ENCODE results near the gene MATN3.
"Not testable (repeated sequence)": the region's sequence is repeated elsewhere in the genome, so short reads cannot be mapped to it uniquely, and the experiment has no call there.

MATN3 gene, protein sequence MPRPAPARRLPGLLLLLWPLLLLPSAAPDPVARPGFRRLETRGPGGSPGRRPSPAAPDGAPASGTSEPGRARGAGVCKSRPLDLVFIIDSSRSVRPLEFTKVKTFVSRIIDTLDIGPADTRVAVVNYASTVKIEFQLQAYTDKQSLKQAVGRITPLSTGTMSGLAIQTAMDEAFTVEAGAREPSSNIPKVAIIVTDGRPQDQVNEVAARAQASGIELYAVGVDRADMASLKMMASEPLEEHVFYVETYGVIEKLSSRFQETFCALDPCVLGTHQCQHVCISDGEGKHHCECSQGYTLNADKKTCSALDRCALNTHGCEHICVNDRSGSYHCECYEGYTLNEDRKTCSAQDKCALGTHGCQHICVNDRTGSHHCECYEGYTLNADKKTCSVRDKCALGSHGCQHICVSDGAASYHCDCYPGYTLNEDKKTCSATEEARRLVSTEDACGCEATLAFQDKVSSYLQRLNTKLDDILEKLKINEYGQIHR

GRCh38 chr2:20012282-20013125 is at the start of gene MATN3:
TSS of gene MATN3 (minus strand) at chr2:20012668. CDS start at chr2:20012631, 37 bp downstream.
- DNase-seq = peak; percentile 17

DNA sequence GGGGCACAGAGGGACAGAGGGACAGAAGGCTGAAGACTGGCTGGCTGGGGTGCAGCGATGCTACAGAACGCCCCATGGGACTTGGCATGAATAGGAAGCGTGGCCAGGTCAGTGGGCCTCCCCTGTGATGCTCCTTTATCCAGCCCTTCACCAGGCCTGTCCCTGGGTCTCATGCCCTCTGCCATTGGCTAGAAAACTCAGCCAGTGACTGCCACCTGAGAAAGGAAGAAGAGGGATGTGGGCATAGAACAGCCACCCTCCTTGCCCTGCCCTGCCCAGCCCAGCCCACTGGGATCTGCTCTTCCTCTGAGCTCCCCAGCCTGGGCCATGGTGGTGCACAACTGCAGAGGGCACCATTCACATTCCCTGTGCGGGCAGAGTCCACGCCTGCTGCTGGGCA is 49.5 kb upstream of the MATN3 start:
- DNase-seq = no peak

GRCh38 chr2:20061476-20061875 is 49.0 kb upstream of the MATN3 start:
- no peak for DNase-seq

DNA sequence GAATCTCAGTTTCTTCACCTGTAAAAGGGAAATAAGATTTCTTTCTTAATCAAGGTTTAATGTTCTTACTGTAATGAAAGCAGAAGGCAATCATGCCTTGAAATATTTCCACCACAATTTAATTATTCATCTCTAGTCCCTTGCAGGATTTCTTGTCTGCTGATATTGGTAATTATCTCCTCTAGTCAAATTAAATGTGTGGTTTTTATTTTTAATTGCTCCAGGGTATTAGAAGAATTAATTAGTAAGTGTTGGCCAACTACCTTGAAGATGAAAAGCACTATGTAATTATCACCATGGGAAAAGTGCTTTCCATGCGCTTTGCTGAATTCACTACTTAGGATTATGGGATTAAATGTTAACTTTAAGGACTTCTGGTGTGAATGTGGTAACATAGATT is 47.6 kb upstream of the MATN3 start:
- DNase-seq = no peak

DNA sequence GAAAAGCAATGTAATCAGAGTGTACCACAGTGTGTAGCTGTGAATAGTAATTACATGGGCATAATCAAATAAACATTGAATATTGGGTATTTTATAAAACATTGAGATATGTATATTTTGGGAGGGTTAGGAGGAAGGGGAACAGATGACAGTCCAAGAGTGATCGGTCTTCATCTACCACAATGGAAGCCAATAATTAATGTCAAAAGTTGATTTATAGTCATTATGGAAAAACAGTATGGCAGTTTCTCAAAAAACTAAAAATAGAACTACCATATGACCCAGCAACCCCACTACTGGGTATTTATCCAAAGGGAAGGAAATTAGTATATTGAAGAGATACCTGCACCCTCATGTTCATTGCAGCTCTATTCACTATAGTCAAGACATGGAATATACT is 44.8 kb upstream of the MATN3 start:
- no peak for DNase-seq

DNA sequence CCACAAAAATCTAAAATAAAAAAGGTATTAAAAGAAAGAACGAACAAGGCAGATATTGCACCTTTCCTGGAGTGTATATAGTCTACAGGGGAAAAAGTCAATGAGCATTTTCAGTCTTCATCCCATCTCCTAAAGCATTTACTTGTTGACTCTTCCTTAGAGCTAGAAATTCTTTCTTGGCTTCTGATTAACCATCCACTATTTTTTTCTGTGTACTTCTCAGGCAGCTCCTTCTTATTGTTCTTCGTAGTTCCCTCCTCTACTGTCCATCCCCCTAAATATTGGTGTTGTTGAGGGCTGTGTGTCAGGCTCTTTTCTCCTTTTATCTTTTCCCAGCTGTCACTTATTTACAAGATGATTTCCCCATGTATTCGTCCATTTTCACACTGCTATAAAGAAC is 42.5 kb upstream of the MATN3 start:
- DNase-seq = no peak

DNA sequence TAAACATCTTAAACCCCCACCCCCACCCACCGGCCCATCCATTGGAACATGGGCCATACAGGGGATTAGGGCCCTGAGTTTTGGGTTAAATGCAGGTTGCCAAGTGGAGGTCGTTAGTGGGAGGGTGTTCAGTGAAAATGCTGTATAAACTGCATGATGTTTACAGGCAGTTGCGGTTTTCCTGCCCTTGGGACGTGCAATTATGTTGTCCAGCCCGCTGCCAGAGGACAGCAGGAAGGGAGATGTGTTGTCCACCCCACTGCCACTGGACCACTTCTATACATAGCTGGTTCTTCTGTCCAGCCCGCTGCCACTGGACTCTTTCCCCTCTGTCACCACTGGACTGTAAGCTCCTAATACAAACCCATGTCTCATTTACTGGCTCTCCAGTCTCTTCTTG is 41.7 kb upstream of the MATN3 start:
- no peak for DNase-seq

- DNase-seq = peak; percentile 63
Measured at GRCh38 chr2:20052861-20053281, 40.4 kb upstream of the MATN3 start.

- no peak for DNase-seq
Measured at GRCh38 chr2:20052229-20052851, 39.9 kb upstream of the MATN3 start.

- DNase-seq = peak; percentile 100
Measured at GRCh38 chr2:20051532-20052228, 39.2 kb upstream of the MATN3 start, which contains the start of gene LAPTM4A. TSS of gene LAPTM4A (minus strand) at chr2:20051628. CDS start at chr2:20051520, 108 bp downstream.

DNA sequence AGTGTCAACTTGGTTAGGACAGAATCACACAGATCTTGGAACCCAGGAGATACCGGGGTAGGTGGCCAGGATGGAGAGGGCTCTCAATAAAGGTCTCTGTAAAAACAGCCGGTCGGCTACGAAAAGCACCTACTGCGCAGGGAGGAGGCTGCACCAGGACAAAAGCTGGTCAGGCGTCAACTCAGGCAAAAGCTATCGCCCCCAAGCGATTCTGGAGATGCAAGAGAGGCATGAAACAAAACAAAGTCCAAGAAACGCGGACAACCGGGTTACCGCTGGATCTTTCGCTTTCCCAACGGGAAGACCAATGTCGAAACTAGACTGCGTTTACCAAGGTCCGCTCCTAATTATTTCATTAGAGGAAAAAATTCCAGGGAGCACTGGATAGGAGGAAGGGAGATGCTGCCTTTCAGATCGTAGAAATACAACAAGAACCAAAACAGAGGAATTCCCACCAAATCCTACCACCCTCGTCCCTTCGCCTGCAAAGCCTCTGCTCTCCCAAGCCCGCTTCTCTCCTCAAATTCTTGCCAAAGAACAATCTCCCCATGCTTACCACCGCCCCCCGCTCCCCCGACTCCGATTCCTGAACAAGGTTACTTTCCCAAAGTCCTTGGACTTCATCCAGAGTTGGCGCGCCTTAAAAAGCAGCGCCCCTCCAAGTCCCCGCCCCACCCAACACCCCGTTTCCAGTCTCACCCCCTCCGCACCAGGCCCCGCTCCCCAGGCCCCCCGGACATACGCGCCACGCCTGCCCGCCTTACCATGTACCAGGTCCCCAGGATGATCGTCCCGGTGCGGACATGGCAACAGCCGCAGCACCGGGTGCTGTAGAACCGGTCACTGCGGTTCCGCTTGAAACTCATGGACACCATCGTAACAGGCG is 38.4 kb upstream of the MATN3 start:
- DNase-seq = peak; percentile 51

- no peak for DNase-seq
Measured at GRCh38 chr2:20050104-20050645, 37.7 kb upstream of the MATN3 start.

DNA sequence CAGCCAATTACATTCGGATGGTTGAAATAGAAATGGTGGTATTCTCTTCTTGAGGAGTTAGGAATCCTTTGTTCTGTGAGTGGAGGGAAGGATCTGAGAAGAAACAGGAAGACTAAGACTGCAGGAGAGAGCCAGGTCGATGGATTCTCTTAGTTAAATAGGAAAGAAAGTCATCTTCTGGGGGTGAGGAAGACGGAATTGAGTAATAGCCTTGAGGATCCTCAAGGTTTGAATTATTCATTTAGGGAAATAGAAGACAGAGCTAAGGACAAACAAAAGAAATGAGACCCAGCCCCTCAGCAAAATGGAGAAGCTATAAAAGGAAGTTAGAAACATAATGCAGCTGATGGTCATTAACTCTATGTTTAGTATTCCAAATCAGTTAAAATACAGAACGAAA is 37.2 kb upstream of the MATN3 start:
- DNase-seq = no peak

- DNase-seq = no peak
Measured at GRCh38 chr2:20048488-20049448, 36.3 kb upstream of the MATN3 start.

DNA sequence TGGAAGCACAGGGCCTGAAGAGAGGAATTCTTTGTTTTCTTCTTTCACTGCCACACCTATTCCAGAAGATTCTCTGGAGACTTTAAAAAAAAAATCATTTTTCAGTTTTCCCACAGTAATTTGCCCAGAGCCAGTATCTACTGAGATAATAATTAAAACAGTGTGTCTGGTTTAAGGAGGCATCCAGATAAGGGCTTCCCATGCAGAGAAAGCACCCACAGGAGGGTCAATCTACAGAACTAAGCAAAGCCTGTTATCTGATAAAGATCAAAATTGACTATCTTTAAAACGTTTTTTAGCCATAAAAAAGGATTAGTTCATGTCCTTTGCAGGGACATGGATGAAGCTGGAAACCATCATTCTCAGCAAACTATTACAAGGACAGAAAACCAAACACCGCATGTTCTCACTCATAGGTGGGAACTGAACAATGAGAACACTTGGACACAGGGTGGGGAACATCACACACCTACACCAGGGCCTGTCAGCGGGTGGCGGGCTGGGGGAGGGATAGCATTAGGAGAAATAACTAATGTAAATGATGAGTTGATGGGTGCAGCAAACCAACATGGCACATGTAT is 33.3 kb upstream of the MATN3 start:
- not testable (repeated sequence) for DNase-seq

GRCh38 chr2:20044778-20045177 is 32.3 kb upstream of the MATN3 start:
- no peak for DNase-seq

DNA sequence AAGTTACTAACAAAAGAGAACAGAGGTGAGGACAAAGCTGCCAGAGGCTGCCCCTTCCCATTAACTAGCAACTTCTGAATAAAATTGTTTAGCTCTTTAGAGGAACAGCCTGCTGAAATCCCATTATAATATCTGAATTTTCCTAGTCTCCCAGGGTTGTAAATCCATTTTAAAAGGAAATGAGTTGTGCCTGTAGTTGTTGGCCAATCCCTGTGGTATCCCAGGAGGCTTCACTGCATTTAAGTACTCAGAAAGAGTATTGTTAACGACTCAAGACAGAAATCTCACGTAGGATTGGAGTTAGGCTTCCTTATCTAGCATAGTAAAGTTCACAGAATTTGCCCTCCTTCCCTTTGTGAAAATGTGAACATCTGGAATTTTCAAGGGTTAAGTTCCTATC is 30.1 kb upstream of the MATN3 start:
- DNase-seq = no peak

DNA sequence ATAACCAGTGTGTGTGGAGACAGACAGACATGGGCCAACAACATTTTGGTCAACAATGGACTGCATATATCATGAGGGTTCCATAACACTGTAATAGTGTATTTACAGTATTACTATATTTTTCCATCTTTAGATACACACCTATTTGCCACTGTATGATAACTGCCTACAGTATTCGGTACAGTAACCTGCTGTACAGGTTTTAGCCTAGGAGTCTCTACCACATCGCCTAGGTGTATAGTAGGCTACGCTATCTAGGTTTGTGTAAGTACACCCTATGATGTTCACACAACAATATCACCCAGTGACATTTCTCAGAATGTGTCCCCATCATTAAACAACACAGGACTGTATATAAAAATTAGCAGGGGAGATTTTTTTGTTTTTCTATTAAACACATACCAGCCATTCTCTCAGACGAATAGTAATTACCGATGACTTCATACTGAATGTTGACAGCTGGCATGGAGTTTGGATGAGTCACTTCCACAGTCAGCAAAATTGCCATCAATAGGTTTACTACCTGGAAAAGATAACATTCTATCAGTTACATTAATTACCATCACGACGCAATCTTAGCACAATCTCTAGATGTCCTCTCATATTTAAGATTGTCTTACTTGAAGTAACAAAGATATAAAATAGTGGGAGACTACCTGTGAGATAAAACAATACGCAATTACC is 28.2 kb upstream of the MATN3 start:
- peak; percentile 53 for DNase-seq

GRCh38 chr2:20037660-20038059 is 25.2 kb upstream of the MATN3 start:
- no peak for DNase-seq
